Measurements from ENCODE around the gene NUCB2. TPM values are rescaled to one million over a fixed set of nuclear protein-coding genes. Genes with fewer than 3 reads are reported as not detected.

NUCB2 gene
- total and polyA plus RNA-seq, 2 of the 8 experiments (the other 6 are each of a cell fraction or from before 2014, with no cell fraction given) = 9.0 to 34.2 TPM

DNA sequence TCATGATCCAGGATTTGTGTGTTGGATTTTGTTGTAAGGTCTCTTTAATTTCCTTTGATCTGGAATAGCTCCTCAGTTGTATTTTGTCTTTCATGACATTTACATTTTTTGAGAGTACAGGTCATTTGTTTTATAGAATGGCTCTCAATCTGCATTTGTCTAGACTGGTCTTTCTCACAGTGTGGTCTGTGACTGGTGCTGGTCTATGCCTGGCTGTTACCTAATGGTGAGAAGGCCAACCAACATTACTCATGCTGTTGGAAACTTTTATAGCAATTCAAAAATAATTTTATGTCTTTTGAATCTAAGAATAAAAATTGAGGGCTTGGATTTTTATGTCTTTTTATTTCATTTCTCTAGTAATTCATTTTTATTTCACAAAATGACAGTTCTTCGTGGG, 71.1 kb downstream of the NUCB2 start:
- CTCF ChIA-PET (ENCODE audit: partially characterized antibody) = interaction anchor here (0.9 to 1.4 kb wide), 5 partner anchors 19 to 151 kb away, joined by 3 to 4 read pairs (median 3); partner anchors contain the start of gene KCNJ11
- Histone ChIP-seq H3K56ac (replicated peaks; ENCODE audit: insufficient read length, low read depth, low read length) (no peak overlapping the region), H2AK5ac (ENCODE audit: low read depth, low read length) (no peak overlapping the region), H3K4ac (replicated peaks; ENCODE audit: insufficient read length, low read depth, low read length) (no peak overlapping the region), H3K27ac (ENCODE audit: low read depth, low read length) (no peak overlapping the region), H2BK20ac (ENCODE audit: low read length) (no peak overlapping the region), H2BK12ac (ENCODE audit: low read depth, low read length) (no peak overlapping the region), H2BK5ac (ENCODE audit: low read depth, low read length) (no peak overlapping the region), H3K4me1 (replicated peaks in 1 of 4; ENCODE audit: control insufficient read depth in 3 of 4, insufficient read depth in 4 of 4, low read length in 3 of 4) (peaks cover 0 to 2% (median under 1%) of the 10 kb centered on the region in 4 experiments; a peak in 4 of 7 replicates), H3K79me1 (ENCODE audit: low read depth, low read length) (no peaks in the 10 kb centered on the region), H4K8ac (ENCODE audit: extremely low read depth, insufficient read depth, low read length) (no peak overlapping the region), H3K23me2 (ENCODE audit: low read depth, low read length) (peaks cover 7% of the 10 kb centered on the region; the same call in 1 of the 2 replicates), H2BK120ac (replicated peaks; ENCODE audit: low read depth, low read length) (no peak overlapping the region), H3K27me3 (replicated peaks in 1 of 4; ENCODE audit: control insufficient read depth in 3 of 4, extremely low read depth in 1 of 4, insufficient read depth in 3 of 4, low read length in 3 of 4) (peaks cover 19 to 37% (median 30%) of the 10 kb centered on the region in 4 experiments), H3K36me3 (ENCODE audit: control insufficient read depth in 2 of 4, insufficient read depth in 4 of 4, low read length in 3 of 4) (no peaks in the 10 kb centered on the region), H3K14ac (ENCODE audit: insufficient read length) (no peak overlapping the region), H4K20me1 (replicated peaks in 1 of 2; ENCODE audit: control insufficient read depth in 1 of 2, insufficient read depth in 2 of 2, low read length in 2 of 2) (no peaks in the 10 kb centered on the region), H3K23ac (ENCODE audit: insufficient read length) (no peak overlapping the region), H3K4me2 (ENCODE audit: insufficient read depth in 1 of 2, low read depth in 2 of 2, low read length in 2 of 2) (no peak overlapping the region), H4K5ac (ENCODE audit: insufficient read length, low read depth, low read length) (no peak overlapping the region), H3K4me3 (ENCODE audit: extremely low read depth in 1 of 4, insufficient read depth in 2 of 4, low read depth in 3 of 4, low read length in 4 of 4) (no peak overlapping the region), H2BK15ac (ENCODE audit: low read length) (no peak overlapping the region), H3K18ac (ENCODE audit: extremely low read depth, low read length) (no peak overlapping the region), H2AFZ (ENCODE audit: low read length) (no peak overlapping the region), H3K9me3 (ENCODE audit: insufficient read depth in 2 of 2, low read depth in 1 of 2, low read length in 1 of 2) (no peaks in the 10 kb centered on the region), H3K9ac (replicated peaks in 1 of 4; ENCODE audit: extremely low read depth in 1 of 4, low read depth in 3 of 4, low read length in 3 of 4) (no peak overlapping the region), H3K79me2 (ENCODE audit: control insufficient read depth in 1 of 2, insufficient read depth in 2 of 2, low read length in 2 of 2) (no peaks in the 10 kb centered on the region), H4K91ac (replicated peaks; ENCODE audit: insufficient read length, low read length) (no peak overlapping the region)
- TF ChIP-seq SIX5 (IDR thresholded peaks at IDR 0.05; ENCODE audit: low read depth, low read length) = no peak
- TF ChIP-seq RXRA (IDR thresholded peaks at IDR 0.05; ENCODE audit: insufficient read depth, low read depth, low read length) = no peak
- no peak for TF ChIP-seq ASH2L (IDR thresholded peaks at IDR 0.05; ENCODE audit: low read length)
- TF ChIP-seq, protein P1, sequence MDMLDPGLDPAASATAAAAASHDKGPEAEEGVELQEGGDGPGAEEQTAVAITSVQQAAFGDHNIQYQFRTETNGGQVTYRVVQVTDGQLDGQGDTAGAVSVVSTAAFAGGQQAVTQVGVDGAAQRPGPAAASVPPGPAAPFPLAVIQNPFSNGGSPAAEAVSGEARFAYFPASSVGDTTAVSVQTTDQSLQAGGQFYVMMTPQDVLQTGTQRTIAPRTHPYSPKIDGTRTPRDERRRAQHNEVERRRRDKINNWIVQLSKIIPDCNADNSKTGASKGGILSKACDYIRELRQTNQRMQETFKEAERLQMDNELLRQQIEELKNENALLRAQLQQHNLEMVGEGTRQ (IDR thresholded peaks at IDR 0.05; ENCODE audit: low read length) = no peak
- no peak for TF ChIP-seq TAF1 (IDR thresholded peaks at IDR 0.05; ENCODE audit: low read depth, low read length)
- TF ChIP-seq SAP30 (IDR thresholded peaks at IDR 0.05; ENCODE audit: insufficient read depth, insufficient replicate concordance, low read length) = no peak
- no peak for TF ChIP-seq PHF8 (conservative IDR thresholded peaks at IDR 0.05; ENCODE audit: low read depth, low read length)
- no peak for TF ChIP-seq NANOG (IDR thresholded peaks at IDR 0.05; ENCODE audit: insufficient read depth, low read depth, low read length, poor library complexity, severe bottlenecking)
- TF ChIP-seq POLR2A (IDR thresholded peaks at IDR 0.05; ENCODE audit: control extremely low read depth in 1 of 2, low read depth in 2 of 2, low read length in 2 of 2) = no peak
- TF ChIP-seq CREB1 (IDR thresholded peaks at IDR 0.05) = no peak
- no peak for TF ChIP-seq TEAD4 (IDR thresholded peaks at IDR 0.05; ENCODE audit: low read depth, low read length)
- POLR2A ChIA-PET (ENCODE audit: partially characterized antibody) = no interaction called here
- FAIRE-seq (no peak), DNase-seq (ENCODE audit: low read depth in 1 of 2, low spot score in 2 of 2) (no peak)
- 73% methylated on average over 1 of the region's 1 CpG; no CpG with 5 or more reads in 1 of the 2 experiments for WGBS, 2 experiments (ENCODE audit: extremely low coverage in 1 of 2, insufficient coverage in 1 of 2, insufficient read length in 1 of 2, insufficient replicate concordance in 2 of 2, low coverage in 1 of 2, low lambda C conversion rate in 2 of 2, missing lambda C conversion rate in 1 of 2)

Measured in H1 (cell line).